ENCODE measurements around the gene PNO1. TPM values are rescaled to one million over a fixed set of nuclear protein-coding genes. Genes with fewer than 3 reads are reported as not detected.
A peak's percentile ranks its signal among the peaks of the same experiment; 100 is the strongest.

PNO1 gene
- total RNA-seq, 1 donor from 2014 or later, result 13.2 TPM

DNA sequence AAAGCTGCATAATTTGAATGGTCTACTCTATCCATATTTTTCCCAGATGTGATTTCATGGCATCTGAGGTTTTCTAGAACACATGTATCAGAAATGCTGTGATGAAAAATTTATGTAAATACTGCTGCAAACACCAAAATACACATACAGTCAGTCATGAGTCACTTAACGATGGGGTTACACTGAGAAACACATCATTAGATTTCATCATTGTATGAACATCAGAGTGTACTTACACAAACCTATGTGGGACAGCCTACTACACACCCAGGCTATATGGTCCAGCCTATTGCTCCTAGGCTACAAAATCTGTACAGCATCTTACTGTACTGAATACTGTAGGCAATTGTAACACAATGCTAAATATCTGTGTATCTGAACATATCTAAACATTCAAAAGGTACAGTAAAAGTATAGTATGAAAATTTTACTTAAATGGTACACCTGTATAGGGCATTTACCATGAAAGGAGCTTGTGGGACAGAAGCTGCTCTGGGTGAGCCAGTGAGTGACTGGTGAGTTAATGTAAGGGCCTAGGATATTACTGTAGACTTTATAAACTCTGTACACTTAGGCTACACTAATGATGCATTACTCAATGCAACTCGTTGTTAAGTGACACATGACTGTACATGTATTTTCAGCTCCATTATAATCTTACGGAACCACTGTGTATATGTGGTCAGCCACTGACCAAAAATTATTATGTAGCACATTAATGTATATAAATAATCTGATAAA is 33.5 kb downstream of the PNO1 start:
- Histone ChIP-seq H3K36me3 (ENCODE audit: control insufficient read depth, insufficient read depth, low read length) (no peaks in the 10 kb centered on the region), H3K27me3 (ENCODE audit: control insufficient read depth, insufficient read depth, low read length) (no peaks in the 10 kb centered on the region), H3K4me3 (ENCODE audit: low read depth, low read length) (no peak overlapping the region)
- FAIRE-seq (no peak), DNase-seq (ENCODE audit: low read depth) (peak; percentile 97)
- TF ChIP-seq, protein P1, sequence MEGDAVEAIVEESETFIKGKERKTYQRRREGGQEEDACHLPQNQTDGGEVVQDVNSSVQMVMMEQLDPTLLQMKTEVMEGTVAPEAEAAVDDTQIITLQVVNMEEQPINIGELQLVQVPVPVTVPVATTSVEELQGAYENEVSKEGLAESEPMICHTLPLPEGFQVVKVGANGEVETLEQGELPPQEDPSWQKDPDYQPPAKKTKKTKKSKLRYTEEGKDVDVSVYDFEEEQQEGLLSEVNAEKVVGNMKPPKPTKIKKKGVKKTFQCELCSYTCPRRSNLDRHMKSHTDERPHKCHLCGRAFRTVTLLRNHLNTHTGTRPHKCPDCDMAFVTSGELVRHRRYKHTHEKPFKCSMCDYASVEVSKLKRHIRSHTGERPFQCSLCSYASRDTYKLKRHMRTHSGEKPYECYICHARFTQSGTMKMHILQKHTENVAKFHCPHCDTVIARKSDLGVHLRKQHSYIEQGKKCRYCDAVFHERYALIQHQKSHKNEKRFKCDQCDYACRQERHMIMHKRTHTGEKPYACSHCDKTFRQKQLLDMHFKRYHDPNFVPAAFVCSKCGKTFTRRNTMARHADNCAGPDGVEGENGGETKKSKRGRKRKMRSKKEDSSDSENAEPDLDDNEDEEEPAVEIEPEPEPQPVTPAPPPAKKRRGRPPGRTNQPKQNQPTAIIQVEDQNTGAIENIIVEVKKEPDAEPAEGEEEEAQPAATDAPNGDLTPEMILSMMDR (IDR thresholded peaks at IDR 0.05; ENCODE audit: insufficient read depth, low read length, severe bottlenecking), result no peak

- Histone ChIP-seq H3K27me3 (ENCODE audit: control insufficient read depth, insufficient read depth, low read length) (no peaks in the 10 kb centered on the region), H3K4me3 (ENCODE audit: low read depth, low read length) (no peak overlapping the region), H3K36me3 (ENCODE audit: control insufficient read depth, insufficient read depth, low read length) (no peaks in the 10 kb centered on the region)
- TF ChIP-seq, protein P1 (IDR thresholded peaks at IDR 0.05; ENCODE audit: insufficient read depth, low read length, severe bottlenecking), result no peak
- FAIRE-seq (no peak), DNase-seq (ENCODE audit: low read depth) (no peak)
These were observed 35.5 kb downstream of the PNO1 start for GRCh38 chr2:68193144-68193543.

- TF ChIP-seq, protein P1 (IDR thresholded peaks at IDR 0.05; ENCODE audit: insufficient read depth, low read length, severe bottlenecking), result no peak
- Histone ChIP-seq H3K36me3 (ENCODE audit: control insufficient read depth, insufficient read depth, low read length) (no peaks in the 10 kb centered on the region), H3K27me3 (ENCODE audit: control insufficient read depth, insufficient read depth, low read length) (no peaks in the 10 kb centered on the region), H3K4me3 (ENCODE audit: low read depth, low read length) (no peak overlapping the region)
- DNase-seq (ENCODE audit: low read depth), result peak; percentile 82
- FAIRE-seq, result no peak
These were observed 36.2 kb downstream of the PNO1 start for GRCh38 chr2:68193787-68194372.

DNA sequence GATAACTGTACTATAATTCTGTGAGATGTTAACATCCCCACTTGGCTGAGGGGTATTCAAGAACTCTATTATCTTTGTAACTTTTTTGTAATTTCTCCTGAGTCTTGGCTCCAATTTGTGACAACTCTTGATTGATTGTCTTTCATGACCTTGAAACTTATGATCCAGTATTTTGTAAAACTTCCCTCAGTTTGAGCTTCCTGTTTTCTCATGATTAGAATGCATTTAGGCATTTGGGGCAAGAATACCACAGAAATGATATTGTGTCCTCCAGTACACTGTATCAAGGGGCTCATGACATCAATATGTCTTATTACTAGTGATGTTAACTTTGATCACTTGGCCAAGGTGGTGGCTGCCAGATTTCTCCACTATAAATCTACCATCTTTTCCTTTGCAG is 37.4 kb downstream of the PNO1 start:
- H3K36me3 ChIP-seq (ENCODE audit: control insufficient read depth, insufficient read depth, low read length), result no peaks in the 10 kb centered on the region
- no peak for FAIRE-seq
- no peak for DNase-seq (ENCODE audit: low read depth)
- no peaks in the 10 kb centered on the region for H3K27me3 ChIP-seq (ENCODE audit: control insufficient read depth, insufficient read depth, low read length)
- TF ChIP-seq, protein P1 (IDR thresholded peaks at IDR 0.05; ENCODE audit: insufficient read depth, low read length, severe bottlenecking), result no peak
- no peak overlapping the region for H3K4me3 ChIP-seq (ENCODE audit: low read depth, low read length)

GRCh38 chr2:68196120-68196716 is 38.5 kb downstream of the PNO1 start:
- H3K27me3 ChIP-seq (ENCODE audit: control insufficient read depth, insufficient read depth, low read length), result no peaks in the 10 kb centered on the region
- FAIRE-seq (no peak), DNase-seq (ENCODE audit: low read depth) (peak; percentile 24)
- H3K36me3 ChIP-seq (ENCODE audit: control insufficient read depth, insufficient read depth, low read length), result no peaks in the 10 kb centered on the region
- no peak overlapping the region for H3K4me3 ChIP-seq (ENCODE audit: low read depth, low read length)
- TF ChIP-seq, protein P1 (IDR thresholded peaks at IDR 0.05; ENCODE audit: insufficient read depth, low read length, severe bottlenecking), result peak; percentile 25
